Measurements from ENCODE around the gene SPTBN1.

- TF ChIP-seq GATA2 (IDR thresholded peaks at IDR 0.05; ENCODE audit: low read depth, low read length), result no peak
- TF ChIP-seq GATA3 (IDR thresholded peaks at IDR 0.05; ENCODE audit: low read depth, low read length), result no peak
These were observed 14.3 kb downstream of the SPTBN1 start for GRCh38 chr2:54470266-54470938.

All from SH-SY5Y (cell line).